Neuronal stem cell (in vitro differentiated cells): Measurements from ENCODE around the gene P3H2.

Experiments
- DNase-seq: peaks from one replicate; pipeline ENCODE4 v3.0.0-alpha.2; 2013; ENCODE audit warnings: low spot score
- H2AFZ ChIP-seq: one replicate; pipeline ENCODE4 v1.6.1; 2013; ENCODE audit warnings: mild to moderate bottlenecking, low read length, inconsistent platforms
- H2AK5ac ChIP-seq: 2 replicates; pipeline ENCODE4 v1.6.1; 2013; ENCODE audit warnings: low read depth, mild to moderate bottlenecking, inconsistent platforms, low read length, moderate library complexity, mixed read lengths
- H2BK120ac ChIP-seq: 2 replicates; pipeline ENCODE4 v1.6.1; 2013; ENCODE audit warnings: low read depth, mild to moderate bottlenecking, inconsistent platforms, low read length, moderate library complexity, mixed read lengths
- H2BK12ac ChIP-seq: one replicate; pipeline ENCODE4 v1.6.1; 2013; ENCODE audit warnings: low read length, inconsistent platforms
- H2BK15ac ChIP-seq: 2 replicates; pipeline ENCODE4 v1.6.1; 2013; ENCODE audit warnings: mild to moderate bottlenecking, low read length, inconsistent platforms, mixed read lengths
- H2BK5ac ChIP-seq: one replicate; pipeline ENCODE4 v1.6.1; 2013; ENCODE audit warnings: inconsistent platforms, mild to moderate bottlenecking, low read length, moderate library complexity
- H3K14ac ChIP-seq: one replicate; pipeline ENCODE4 v1.6.1; 2013; ENCODE audit warnings: low read length, inconsistent platforms
- H3K18ac ChIP-seq: 2 replicates; pipeline ENCODE4 v1.6.1; 2013; ENCODE audit warnings: low read length, inconsistent platforms
- H3K23ac ChIP-seq: 2 replicates; pipeline ENCODE4 v1.6.1; 2013; ENCODE audit warnings: low read depth, mild to moderate bottlenecking, mixed read lengths, low read length, inconsistent platforms; ENCODE audit not compliant: poor library complexity
- H3K27ac ChIP-seq: replicated peaks from 3 replicates; pipeline ENCODE4 v1.5.1; 2013; ENCODE audit warnings: low read length, inconsistent platforms
- H3K27me3 ChIP-seq, 3 experiments: 2 replicates each; pipeline ENCODE4 v1.6.1; 2013; ENCODE audit warnings: low read length in 3 of 3, mild to moderate bottlenecking in 2 of 3, inconsistent platforms in 1 of 3, low read depth in 1 of 3, mixed read lengths in 1 of 3, moderate library complexity in 1 of 3; ENCODE audit not compliant: control insufficient read depth in 3 of 3, insufficient read depth in 3 of 3
- H3K36me3 ChIP-seq, 2 donors: replicated peaks in 1 of 2; 2 replicates each; pipeline ENCODE4 v1.6.1; 2013; ENCODE audit warnings: low read length in 2 of 2; ENCODE audit not compliant: control insufficient read depth in 2 of 2, insufficient read depth in 2 of 2
- H3K4ac ChIP-seq: 2 replicates; pipeline ENCODE4 v1.6.1; 2013; ENCODE audit warnings: inconsistent platforms, mild to moderate bottlenecking, low read length, moderate library complexity
- H3K4me1 ChIP-seq, 2 donors: 1 replicate in 1 of 2; 2 replicates in 1 of 2; pipeline ENCODE4 v1.6.1; 2013; ENCODE audit warnings: low read length in 2 of 2, low read depth in 1 of 2; ENCODE audit not compliant: control insufficient read depth in 2 of 2, insufficient read depth in 1 of 2
- H3K4me2 ChIP-seq: one replicate; pipeline ENCODE4 v1.6.1; 2013; ENCODE audit warnings: mild to moderate bottlenecking, low read length, inconsistent platforms; ENCODE audit not compliant: insufficient read depth, poor library complexity, severe bottlenecking
- H3K4me3 ChIP-seq, 2 donors: 2 replicates each; pipeline ENCODE4 v1.5.1; 2013; ENCODE audit warnings: low read length in 2 of 2, mild to moderate bottlenecking in 2 of 2, inconsistent platforms in 1 of 2, moderate library complexity in 1 of 2
- H3K79me1 ChIP-seq: one replicate; pipeline ENCODE4 v1.6.1; 2013; ENCODE audit warnings: low read depth, mild to moderate bottlenecking, inconsistent platforms, low read length, moderate library complexity
- H3K9ac ChIP-seq: one replicate; pipeline ENCODE4 v1.6.1; 2013; ENCODE audit warnings: mild to moderate bottlenecking, low read depth, low read length, inconsistent platforms; ENCODE audit not compliant: poor library complexity
- H3K9me3 ChIP-seq, 2 donors: replicated peaks in 1 of 2; 2 replicates each; pipeline versions ENCODE3 to v1.6.1; 2013; ENCODE audit warnings: low read length in 2 of 2, mild to moderate bottlenecking in 2 of 2, inconsistent platforms in 1 of 2, low read depth in 1 of 2, mixed read lengths in 1 of 2, moderate library complexity in 1 of 2; ENCODE audit not compliant: control insufficient read depth in 2 of 2, insufficient read depth in 1 of 2
- H4K8ac ChIP-seq: one replicate; pipeline ENCODE4 v1.6.1; 2013; ENCODE audit warnings: low read depth, mild to moderate bottlenecking, inconsistent platforms, low read length, moderate library complexity
- H4K91ac ChIP-seq: one replicate; pipeline ENCODE4 v1.6.1; 2013; ENCODE audit warnings: low read length, low read depth, mild to moderate bottlenecking, inconsistent platforms; ENCODE audit not compliant: poor library complexity
- WGBS, 2 donors: extraction: QIAGEN DNeasy Blood & Tissue Kit; methylation state at CpG; one replicate each; pipeline ENCODE4 v1.1.7; 2013; ENCODE audit warnings: missing lambda C conversion rate in 2 of 2, mixed read lengths in 1 of 2; ENCODE audit not compliant: insufficient read length in 2 of 2, insufficient replicate concordance in 1 of 2; ENCODE audit errors: extremely low coverage in 2 of 2; 5-methylcytosine and 5-hydroxymethylcytosine counted together

P3H2 gene

GRCh38 chr3:190010486-190010885 lies 110.2 kb downstream of the P3H2 start:
- no peak overlapping the region for H2AK5ac ChIP-seq
- no peak overlapping the region for H4K91ac ChIP-seq
- H2AFZ ChIP-seq = no peak overlapping the region
- no peak overlapping the region for H2BK15ac ChIP-seq
- no peaks in the 10 kb centered on the region for H3K9me3 ChIP-seq
- H3K4ac ChIP-seq = no peak overlapping the region
- H3K9ac ChIP-seq = no peak overlapping the region
- no peak overlapping the region for H4K8ac ChIP-seq
- H2BK12ac ChIP-seq = no peak overlapping the region
- no peak overlapping the region for H3K4me2 ChIP-seq
- H3K23ac ChIP-seq = no peak overlapping the region
- H3K18ac ChIP-seq = no peak overlapping the region
- H3K36me3 ChIP-seq = no peaks in the 10 kb centered on the region
- no peaks in the 10 kb centered on the region for H3K27me3 ChIP-seq
- no peak overlapping the region for H3K4me3 ChIP-seq
- DNase-seq = no peak
- peaks cover 1 to 13% of the 10 kb centered on the region in 2 donors for H3K4me1 ChIP-seq
- no peak overlapping the region for H2BK5ac ChIP-seq
- no peak overlapping the region for H3K14ac ChIP-seq
- H3K27ac ChIP-seq = no peak overlapping the region
- no CpG with 5 or more reads among the region's 2 CpGs for WGBS, 2 donors
- H3K79me1 ChIP-seq = no peaks in the 10 kb centered on the region
- no peak overlapping the region for H2BK120ac ChIP-seq

- DNase-seq = no peak
- WGBS, 2 donors = no CpG with 5 or more reads among the region's 1 CpG
- H2BK12ac ChIP-seq = no peak overlapping the region
Observed at GRCh38 chr3:190009614-190010013, 111.1 kb downstream of the P3H2 start.

GRCh38 chr3:190008432-190008831 lies 112.3 kb downstream of the P3H2 start:
- Histone ChIP-seq H3K27me3 (no peaks in the 10 kb centered on the region), H4K8ac (no peak overlapping the region), H3K23ac (no peak overlapping the region), H2BK120ac (no peak overlapping the region), H3K27ac (no peak overlapping the region), H3K4me2 (no peak overlapping the region), H3K36me3 (no peaks in the 10 kb centered on the region), H2BK12ac (no peak overlapping the region), H2AFZ (no peak overlapping the region), H3K9me3 (no peaks in the 10 kb centered on the region), H3K79me1 (no peaks in the 10 kb centered on the region), H3K4me1 (peaks cover 1 to 11% of the 10 kb centered on the region in 2 donors), H4K91ac (no peak overlapping the region), H3K9ac (no peak overlapping the region), H2BK5ac (no peak overlapping the region), H2BK15ac (no peak overlapping the region), H3K4ac (no peak overlapping the region), H2AK5ac (no peak overlapping the region), H3K14ac (no peak overlapping the region), H3K18ac (no peak overlapping the region), H3K4me3 (no peak overlapping the region)
- DNase-seq = no peak
- WGBS, 2 donors = no CpG with 5 or more reads among the region's 2 CpGs

More at GRCh38 chr3:190009614-190010013, 111.1 kb downstream of the P3H2 start:
- H3K14ac ChIP-seq = no peak overlapping the region
- H3K4ac ChIP-seq = no peak overlapping the region
- no peaks in the 10 kb centered on the region for H3K36me3 ChIP-seq
- no peak overlapping the region for H3K4me2 ChIP-seq
- H2BK120ac ChIP-seq = no peak overlapping the region
- H3K27ac ChIP-seq = no peak overlapping the region
- no peak overlapping the region for H4K91ac ChIP-seq
- H3K4me3 ChIP-seq = no peak overlapping the region
- H2BK15ac ChIP-seq = no peak overlapping the region
- H3K9me3 ChIP-seq = no peaks in the 10 kb centered on the region
- H2AK5ac ChIP-seq = no peak overlapping the region
- no peak overlapping the region for H3K23ac ChIP-seq
- H4K8ac ChIP-seq = no peak overlapping the region
- H3K9ac ChIP-seq = no peak overlapping the region
- H2BK5ac ChIP-seq = no peak overlapping the region
- H3K27me3 ChIP-seq = no peaks in the 10 kb centered on the region
- H3K79me1 ChIP-seq = no peaks in the 10 kb centered on the region
- H3K18ac ChIP-seq = no peak overlapping the region
- H2AFZ ChIP-seq = no peak overlapping the region
- peaks cover 1 to 13% of the 10 kb centered on the region in 2 donors for H3K4me1 ChIP-seq

GRCh38 chr3:190005343-190006113 lies 115.2 kb downstream of the P3H2 start:
- H2AFZ ChIP-seq = no peak overlapping the region
- DNase-seq = no peak
- H4K91ac ChIP-seq = no peak overlapping the region
- H3K9me3 ChIP-seq = no peaks in the 10 kb centered on the region
- H3K4ac ChIP-seq = no peak overlapping the region
- no peak overlapping the region for H4K8ac ChIP-seq
- no CpG with 5 or more reads among the region's 4 CpGs for WGBS, 2 donors
- H2BK12ac ChIP-seq = no peak overlapping the region
- no peak overlapping the region for H3K9ac ChIP-seq
- no peak overlapping the region for H2AK5ac ChIP-seq
- H3K18ac ChIP-seq = no peak overlapping the region
- no peak overlapping the region for H3K14ac ChIP-seq
- H2BK5ac ChIP-seq = no peak overlapping the region
- H3K4me2 ChIP-seq = no peak overlapping the region
- no peak overlapping the region for H3K27ac ChIP-seq
- no peaks in the 10 kb centered on the region for H3K27me3 ChIP-seq
- H3K36me3 ChIP-seq = no peaks in the 10 kb centered on the region
- H3K79me1 ChIP-seq = no peaks in the 10 kb centered on the region
- peaks cover 0 to 11% of the 10 kb centered on the region in 2 donors for H3K4me1 ChIP-seq
- H2BK120ac ChIP-seq = no peak overlapping the region
- no peak overlapping the region for H2BK15ac ChIP-seq
- H3K4me3 ChIP-seq = no peak overlapping the region
- H3K23ac ChIP-seq = no peak overlapping the region
